Astrocyte of the spinal cord (primary cell): Measurements from ENCODE around the gene MAP7.

ENCODE experiments used
- DNase-seq: peaks from one replicate; pipeline ENCODE4 v3.0.0; 2011; ENCODE audit warnings: low read depth, low spot score
- H3K4me3 ChIP-seq: 2 replicates; pipeline ENCODE4 v1.5.1; 2011; ENCODE audit warnings: low read depth, mild to moderate bottlenecking, low read length, moderate library complexity
- in situ Hi-C: cut with HindIII; loops from 2 replicates; pipeline ENCODE4 v1.10.0; 2017; ENCODE audit warnings: low sequenced_read_pairs
- TF ChIP-seq, protein P1 (sequence below): IDR thresholded peaks from 2 replicates; pipeline ENCODE4 v1.5.1; 2012; ENCODE audit warnings: low read depth, mild to moderate bottlenecking, low read length, inconsistent platforms

MAP7 gene

DNA sequence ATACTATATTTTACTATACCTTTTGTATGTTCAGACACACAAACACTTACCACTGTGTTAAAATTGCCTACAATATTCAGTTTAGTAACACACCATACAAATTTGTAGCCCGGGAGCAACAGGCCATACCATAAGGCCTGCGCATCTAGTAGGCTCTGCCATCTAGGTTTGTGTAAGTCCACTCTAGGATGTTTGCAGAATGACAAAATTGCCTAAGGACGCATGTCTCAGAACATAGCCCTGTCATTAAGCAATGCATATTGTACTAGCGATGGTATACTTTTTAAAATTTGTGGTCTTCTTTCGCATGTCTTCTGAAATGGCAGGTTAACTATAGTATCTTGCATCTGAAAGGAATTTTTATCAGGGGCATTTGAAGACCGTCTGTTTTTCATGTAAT is 26.6 kb upstream of the MAP7 start:
- TF ChIP-seq, protein P1, sequence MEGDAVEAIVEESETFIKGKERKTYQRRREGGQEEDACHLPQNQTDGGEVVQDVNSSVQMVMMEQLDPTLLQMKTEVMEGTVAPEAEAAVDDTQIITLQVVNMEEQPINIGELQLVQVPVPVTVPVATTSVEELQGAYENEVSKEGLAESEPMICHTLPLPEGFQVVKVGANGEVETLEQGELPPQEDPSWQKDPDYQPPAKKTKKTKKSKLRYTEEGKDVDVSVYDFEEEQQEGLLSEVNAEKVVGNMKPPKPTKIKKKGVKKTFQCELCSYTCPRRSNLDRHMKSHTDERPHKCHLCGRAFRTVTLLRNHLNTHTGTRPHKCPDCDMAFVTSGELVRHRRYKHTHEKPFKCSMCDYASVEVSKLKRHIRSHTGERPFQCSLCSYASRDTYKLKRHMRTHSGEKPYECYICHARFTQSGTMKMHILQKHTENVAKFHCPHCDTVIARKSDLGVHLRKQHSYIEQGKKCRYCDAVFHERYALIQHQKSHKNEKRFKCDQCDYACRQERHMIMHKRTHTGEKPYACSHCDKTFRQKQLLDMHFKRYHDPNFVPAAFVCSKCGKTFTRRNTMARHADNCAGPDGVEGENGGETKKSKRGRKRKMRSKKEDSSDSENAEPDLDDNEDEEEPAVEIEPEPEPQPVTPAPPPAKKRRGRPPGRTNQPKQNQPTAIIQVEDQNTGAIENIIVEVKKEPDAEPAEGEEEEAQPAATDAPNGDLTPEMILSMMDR, result no peak
- H3K4me3 ChIP-seq, result no peak overlapping the region
- in situ Hi-C loops, result no loop called here
- DNase-seq, result no peak

DNA sequence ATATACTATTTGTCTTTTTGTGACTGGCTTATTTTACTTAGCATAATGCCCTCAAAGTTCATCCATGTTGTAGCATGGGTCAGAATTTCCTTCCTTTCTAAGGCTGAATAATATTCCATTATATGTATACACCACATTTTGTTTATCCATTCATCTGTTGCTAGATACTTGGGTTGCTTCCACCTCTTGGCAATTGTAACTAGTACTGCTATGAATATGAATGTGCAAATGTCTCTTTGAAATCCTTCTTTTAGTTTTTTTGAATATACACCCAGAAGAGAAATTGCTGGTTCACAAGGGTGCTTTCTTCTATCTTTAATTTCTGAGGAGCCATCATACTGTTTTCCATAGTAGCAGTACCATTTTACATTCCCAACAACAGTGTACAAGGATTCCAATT is 21.3 kb upstream of the MAP7 start:
- in situ Hi-C loops, result no loop called here
- no peak for DNase-seq
- H3K4me3 ChIP-seq, result no peak overlapping the region
- TF ChIP-seq, protein P1, result no peak

DNA sequence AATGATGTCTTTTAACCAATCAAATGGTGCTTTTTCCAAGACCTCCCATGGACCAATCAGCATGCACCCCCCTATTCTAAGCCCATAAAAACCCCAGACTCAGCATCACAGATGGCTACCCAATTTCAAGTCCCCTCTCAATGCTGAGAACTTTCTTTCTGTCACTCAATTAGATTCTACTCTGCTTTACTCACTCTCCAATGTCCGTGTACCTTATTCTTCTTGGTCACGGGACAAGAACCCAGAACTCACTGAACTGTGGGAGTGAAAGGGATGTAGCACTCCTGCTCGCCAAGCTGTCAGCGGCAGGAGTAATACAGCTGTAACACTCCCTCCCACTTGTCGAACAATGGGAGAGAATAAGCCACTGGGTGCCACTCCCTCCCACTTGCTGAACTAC is 20.8 kb upstream of the MAP7 start:
- no peak overlapping the region for H3K4me3 ChIP-seq
- in situ Hi-C loops, result no loop called here
- TF ChIP-seq, protein P1, result no peak
- DNase-seq, result no peak

DNA sequence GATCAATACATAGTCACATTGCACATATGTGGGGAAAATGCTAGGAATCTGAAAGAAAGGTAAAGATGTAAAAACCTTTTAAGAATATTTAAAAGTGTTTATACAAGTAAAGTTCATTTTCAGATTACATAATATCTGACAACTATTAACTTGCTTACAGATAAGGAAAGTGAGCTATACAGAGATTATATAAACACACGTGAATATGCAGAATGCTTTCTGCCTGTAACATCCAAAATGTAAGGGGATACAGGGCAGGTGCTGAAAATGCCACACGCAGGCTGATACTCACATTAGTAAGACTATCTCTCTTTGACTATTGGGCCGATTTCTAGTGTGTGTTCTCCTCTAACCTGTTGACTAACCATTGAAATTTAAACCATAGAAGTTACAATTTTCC is 17.9 kb upstream of the MAP7 start:
- TF ChIP-seq, protein P1, result no peak
- no peak for DNase-seq
- in situ Hi-C loops, result no loop called here
- no peak overlapping the region for H3K4me3 ChIP-seq

DNA sequence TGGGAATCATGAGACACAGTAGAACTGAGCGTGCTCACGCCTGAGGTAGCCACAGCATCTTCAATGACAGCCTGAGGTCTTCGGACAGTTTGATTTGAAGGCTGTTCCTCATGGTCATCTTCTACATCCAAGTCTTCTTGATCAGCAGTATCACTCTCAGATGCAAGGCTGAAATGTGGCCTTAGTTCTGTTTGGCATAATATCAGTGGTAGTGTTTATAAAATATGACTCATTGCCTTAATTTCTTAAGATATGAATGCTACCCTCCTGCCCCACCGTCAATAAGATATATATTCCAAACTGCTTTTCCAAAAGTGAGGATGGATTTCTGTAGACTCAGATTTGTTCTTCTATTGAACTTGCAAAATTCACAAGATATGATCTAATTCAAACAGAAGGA is 17.5 kb upstream of the MAP7 start:
- H3K4me3 ChIP-seq, result no peak overlapping the region
- no peak for DNase-seq
- TF ChIP-seq, protein P1, result no peak
- in situ Hi-C loops, result no loop called here

DNA sequence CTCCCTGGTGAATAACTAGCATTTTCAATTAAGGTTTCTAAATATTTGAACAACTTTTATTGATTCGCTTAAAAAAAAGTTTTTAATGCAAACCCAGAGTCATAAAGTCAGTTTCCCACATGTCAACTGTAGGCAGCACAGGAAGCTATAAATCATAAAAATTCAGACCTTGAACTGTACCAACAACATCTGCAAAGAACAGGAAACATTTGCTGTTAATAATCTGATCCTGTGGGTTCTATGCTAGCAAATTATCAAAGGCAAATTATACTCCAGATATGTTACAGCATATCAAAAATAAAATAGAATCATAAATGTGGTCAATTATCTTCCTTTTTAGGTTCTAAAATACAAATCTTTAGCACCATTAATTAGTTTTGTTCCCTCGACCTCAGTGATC is 16.6 kb upstream of the MAP7 start:
- TF ChIP-seq, protein P1, result no peak
- no peak overlapping the region for H3K4me3 ChIP-seq
- no peak for DNase-seq
- in situ Hi-C loops, result no loop called here

DNA sequence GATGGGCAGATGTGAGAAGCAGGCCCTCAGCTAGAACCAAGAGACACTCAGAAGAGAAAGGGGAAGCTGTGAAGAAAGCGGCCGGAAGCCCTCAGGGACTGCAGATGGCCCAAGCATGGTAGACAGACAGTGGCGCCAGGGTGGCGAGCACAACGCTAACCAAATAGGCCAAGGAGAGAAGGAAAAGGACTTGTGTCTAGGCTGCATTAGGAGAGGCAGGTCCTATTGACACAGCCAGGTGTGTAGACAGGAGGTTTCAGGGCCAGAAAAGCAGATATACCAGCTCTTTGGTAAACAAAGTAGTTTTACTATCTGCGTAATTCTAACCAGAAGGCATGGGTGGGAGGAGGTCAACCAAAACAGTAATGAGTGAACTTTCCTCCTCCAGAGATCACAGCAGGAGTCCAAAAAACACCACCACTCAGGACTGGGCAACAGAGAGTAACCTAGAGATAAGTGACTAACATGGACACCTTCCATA is 15.8 kb upstream of the MAP7 start:
- TF ChIP-seq, protein P1, result no peak
- no peak overlapping the region for H3K4me3 ChIP-seq
- DNase-seq, result no peak
- in situ Hi-C loops, result no loop called here
